Memory B cell (primary cell): ENCODE results near the gene CAPN10.
A peak's percentile ranks its signal among the peaks of the same experiment; 100 is the strongest.
"Not testable (repeated sequence)": the region's sequence is repeated elsewhere in the genome, so short reads cannot be mapped to it uniquely, and the experiment has no call there.

ENCODE experiments used
- ATAC-seq: fragments of 150-1000 bp; cut with Tn5 transposase; 2 replicates; pipeline ENCODE4 v1.10.0; 2021; ENCODE audit warnings: low read depth, mild to moderate bottlenecking, moderate library complexity
- DNase-seq, 2 donors: peaks; one replicate each; pipeline ENCODE4 v3.0.0; 2022; ENCODE audit warnings: low spot score in 2 of 2
- H3K27ac Mint-ChIP-seq: one replicate; pipeline ENCODE4 v1.8.0; 2022; ENCODE audit warnings: mild to moderate bottlenecking, moderate library complexity, mixed read lengths
- H3K27me3 Mint-ChIP-seq: one replicate; pipeline ENCODE4 v1.8.0; 2022; ENCODE audit warnings: mixed read lengths
- H3K36me3 Mint-ChIP-seq: one replicate; pipeline ENCODE4 v1.8.0; 2022; ENCODE audit warnings: mild to moderate bottlenecking, mixed read lengths
- H3K4me1 Mint-ChIP-seq: one replicate; pipeline ENCODE4 v1.8.0; 2022; ENCODE audit warnings: mixed read lengths
- H3K4me3 Mint-ChIP-seq: one replicate; pipeline ENCODE4 v1.8.0; 2022; ENCODE audit warnings: mild to moderate bottlenecking, moderate library complexity, mixed read lengths
- H3K9me3 Mint-ChIP-seq: one replicate; pipeline ENCODE4 v1.8.0; 2022; ENCODE audit warnings: mixed read lengths

Gene CAPN10

DNA sequence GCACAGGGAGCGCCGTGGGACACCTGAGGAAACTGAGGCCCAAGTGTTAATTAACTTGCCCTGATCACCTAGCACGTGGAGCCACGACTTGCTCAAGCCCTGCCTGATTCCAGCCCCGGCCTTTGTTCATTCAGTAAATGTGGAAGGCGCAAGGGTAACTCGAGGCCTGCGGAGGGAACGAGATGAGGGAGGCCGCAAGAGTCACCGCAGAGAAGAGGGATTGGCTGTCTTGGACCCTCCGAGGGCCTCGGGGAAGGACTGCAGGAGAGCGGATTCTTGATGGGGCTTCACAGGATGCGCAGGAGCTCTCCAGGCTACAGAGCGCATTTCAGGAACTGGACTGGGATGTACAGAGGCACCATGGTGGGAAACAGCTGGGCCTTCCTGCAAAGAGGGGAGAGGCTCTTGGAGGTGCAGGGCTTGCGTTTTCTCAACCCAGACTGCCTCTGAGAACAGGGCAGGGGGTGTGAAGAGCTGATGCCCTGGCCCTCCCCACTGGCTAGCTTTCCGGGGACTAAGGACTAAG is 28.2 kb upstream of the CAPN10 start:
- H3K27me3 Mint-ChIP-seq, result no peaks in the 10 kb centered on the region
- no peak for DNase-seq
- ATAC-seq, result no peak
- H3K4me3 Mint-ChIP-seq, result peak overlapping the region; percentile 85
- H3K36me3 Mint-ChIP-seq, result peaks cover 4% of the 10 kb centered on the region
- H3K27ac Mint-ChIP-seq, result no peak overlapping the region
- peaks cover 26% of the 10 kb centered on the region for H3K4me1 Mint-ChIP-seq
- H3K9me3 Mint-ChIP-seq, result no peaks in the 10 kb centered on the region

DNA sequence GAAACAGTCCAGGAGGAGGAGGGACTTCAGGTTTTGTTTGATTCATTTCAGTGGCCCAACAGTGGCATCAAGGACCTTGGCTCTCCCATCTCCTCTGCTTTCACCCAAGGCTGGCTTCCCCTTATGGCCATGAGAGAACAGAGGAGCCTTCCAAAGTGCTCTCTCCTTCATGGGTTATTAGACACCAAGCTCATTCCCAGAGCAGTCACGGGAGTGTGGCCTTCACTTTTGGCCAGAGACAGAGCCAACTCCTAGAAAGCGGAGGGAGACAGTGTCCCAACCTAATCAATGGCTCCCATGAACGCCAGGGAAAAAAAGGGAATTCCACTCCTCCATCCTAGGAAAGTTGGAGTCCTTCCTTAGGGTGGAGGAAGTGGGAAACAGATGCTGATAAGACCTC is 27.2 kb upstream of the CAPN10 start:
- no peak for ATAC-seq
- H3K4me3 Mint-ChIP-seq, result peak overlapping the region; percentile 85
- H3K27me3 Mint-ChIP-seq, result no peaks in the 10 kb centered on the region
- H3K4me1 Mint-ChIP-seq, result peaks cover 30% of the 10 kb centered on the region
- H3K27ac Mint-ChIP-seq, result peak overlapping the region; percentile 89
- no peaks in the 10 kb centered on the region for H3K9me3 Mint-ChIP-seq
- H3K36me3 Mint-ChIP-seq, result peaks cover 7% of the 10 kb centered on the region
- DNase-seq, result no peak

DNA sequence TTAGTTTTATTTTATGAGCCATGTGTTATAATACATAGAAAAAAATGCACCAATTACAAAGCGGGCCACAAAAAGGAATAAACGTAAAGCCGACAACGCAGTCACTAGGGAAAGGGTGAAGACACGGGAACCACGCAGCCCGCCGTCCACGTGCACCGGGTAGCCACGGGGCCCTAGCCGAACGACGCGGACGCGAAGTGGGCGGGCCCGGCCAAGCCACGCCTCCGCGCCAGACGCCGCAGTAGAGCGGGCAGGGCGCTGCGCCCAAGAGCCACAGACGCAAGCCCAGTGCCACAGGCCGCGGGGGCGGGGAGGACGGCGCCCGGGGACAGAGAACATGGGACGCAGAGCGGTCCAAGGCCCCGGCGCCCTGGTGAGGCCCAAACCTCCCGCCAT is 26.5 kb upstream of the CAPN10 start, which contains the start of gene DUSP28:
DUSP28 (plus strand) TSS at position 274 of the 396 bp plus-strand sequence. CDS start 328 bp downstream, outside the sequence.
- Mint-ChIP-seq H3K27me3 (no peaks in the 10 kb centered on the region), H3K9me3 (no peaks in the 10 kb centered on the region), H3K4me3 (peak within 1 kb of the TSS; percentile 85), H3K36me3 (peaks cover 13% of the 10 kb centered on the region), H3K4me1 (peaks cover 37% of the 10 kb centered on the region), H3K27ac (peak within 1 kb of the TSS; percentile 89)
- ATAC-seq (peak; percentile 69), DNase-seq (peak; percentile 93 to 94)

DNA sequence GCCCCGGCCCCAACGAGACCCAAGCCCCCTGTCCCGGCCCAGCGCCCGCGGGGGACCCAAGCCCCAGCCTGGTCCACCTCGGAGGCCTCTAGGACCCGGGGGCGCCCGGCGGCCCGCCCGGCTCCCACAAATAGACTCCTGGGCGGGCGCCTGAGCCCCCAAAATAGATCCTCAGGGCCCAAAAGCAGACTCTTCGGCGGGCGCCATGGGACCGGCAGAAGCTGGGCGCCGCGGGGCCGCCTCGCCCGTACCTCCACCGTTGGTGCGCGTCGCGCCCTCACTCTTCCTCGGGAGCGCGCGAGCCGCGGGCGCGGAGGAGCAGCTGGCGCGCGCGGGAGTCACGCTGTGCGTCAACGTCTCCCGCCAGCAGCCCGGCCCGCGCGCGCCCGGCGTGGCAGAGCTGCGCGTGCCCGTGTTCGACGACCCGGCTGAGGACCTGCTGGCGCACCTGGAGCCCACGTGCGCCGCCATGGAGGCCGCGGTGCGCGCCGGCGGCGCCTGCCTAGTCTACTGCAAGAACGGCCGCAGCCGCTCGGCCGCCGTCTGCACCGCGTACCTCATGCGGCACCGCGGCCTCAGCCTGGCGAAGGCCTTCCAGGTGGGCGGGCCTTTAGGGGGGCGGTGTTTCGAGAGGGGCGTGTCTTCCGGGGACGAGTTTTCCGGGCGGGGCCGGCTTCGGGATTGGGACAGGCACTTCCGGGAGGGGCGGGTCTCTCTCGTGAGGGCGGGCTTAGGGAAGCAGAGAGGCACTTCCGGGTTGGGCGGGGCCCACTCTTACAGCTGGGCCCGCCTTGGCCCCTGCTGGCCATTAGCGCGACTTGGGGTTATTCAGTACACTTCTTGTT is 25.8 kb upstream of the CAPN10 start:
- H3K4me1 Mint-ChIP-seq, result peaks cover 41% of the 10 kb centered on the region
- peak; percentile 64 for ATAC-seq
- peak; percentile 99 to 100 for DNase-seq
- no peaks in the 10 kb centered on the region for H3K9me3 Mint-ChIP-seq
- H3K36me3 Mint-ChIP-seq, result peaks cover 13% of the 10 kb centered on the region
- peak overlapping the region; percentile 89 for H3K27ac Mint-ChIP-seq
- no peaks in the 10 kb centered on the region for H3K27me3 Mint-ChIP-seq
- H3K4me3 Mint-ChIP-seq, result peak overlapping the region; percentile 85

- ATAC-seq (no peak), DNase-seq (no peak)
These were observed 25.1 kb upstream of the CAPN10 start for GRCh38 chr2:240561325-240561971.

GRCh38 chr2:240563231-240563630 is 23.3 kb upstream of the CAPN10 start:
- DNase-seq, result peak in 1 of 2 donors; percentile 9
- H3K27ac Mint-ChIP-seq, result peak overlapping the region; percentile 24
- ATAC-seq, H3K9me3 Mint-ChIP-seq, H3K27me3 Mint-ChIP-seq, H3K4me3 Mint-ChIP-seq: not testable (repeated sequence)
- peaks cover 13% of the 10 kb centered on the region for H3K36me3 Mint-ChIP-seq
- H3K4me1 Mint-ChIP-seq, result peaks cover 47% of the 10 kb centered on the region

More at GRCh38 chr2:240561325-240561971, 25.1 kb upstream of the CAPN10 start:
- peaks cover 13% of the 10 kb centered on the region for H3K36me3 Mint-ChIP-seq
- H3K4me3 Mint-ChIP-seq, result peak overlapping the region; percentile 85
- peaks cover 42% of the 10 kb centered on the region for H3K4me1 Mint-ChIP-seq
- no peaks in the 10 kb centered on the region for H3K9me3 Mint-ChIP-seq
- peak overlapping the region; percentile 89 for H3K27ac Mint-ChIP-seq
- H3K27me3 Mint-ChIP-seq, result no peaks in the 10 kb centered on the region

- Mint-ChIP-seq H3K27me3 (no peaks in the 10 kb centered on the region), H3K27ac (peak overlapping the region; percentile 92), H3K4me3 (peak overlapping the region; percentile 89), H3K9me3 (no peaks in the 10 kb centered on the region), H3K4me1 (peaks cover 43% of the 10 kb centered on the region), H3K36me3 (peaks cover 11% of the 10 kb centered on the region)
- ATAC-seq (no peak), DNase-seq (peak in 1 of 2 donors; percentile 9)
These were observed 22.5 kb upstream of the CAPN10 start for GRCh38 chr2:240563951-240564560.

- Mint-ChIP-seq H3K4me3 (peak overlapping the region; percentile 89), H3K4me1 (peaks cover 44% of the 10 kb centered on the region), H3K27me3 (no peaks in the 10 kb centered on the region)
These were observed 21.8 kb upstream of the CAPN10 start for GRCh38 chr2:240564561-240565332.

GRCh38 chr2:240565333-240566202 is 21.0 kb upstream of the CAPN10 start:
- Mint-ChIP-seq H3K27ac (peak overlapping the region; percentile 92), H3K4me1 (peaks cover 50% of the 10 kb centered on the region), H3K9me3 (no peaks in the 10 kb centered on the region), H3K27me3 (no peaks in the 10 kb centered on the region), H3K4me3 (peak overlapping the region; percentile 89), H3K36me3 (peaks cover 9% of the 10 kb centered on the region)
- ATAC-seq (peak; percentile 31), DNase-seq (peak; percentile 62 to 73)

More at GRCh38 chr2:240564561-240565332, 21.8 kb upstream of the CAPN10 start:
- Mint-ChIP-seq H3K27ac (peak overlapping the region; percentile 92), H3K36me3 (peaks cover 9% of the 10 kb centered on the region), H3K9me3 (no peaks in the 10 kb centered on the region)
- peak in 1 of 2 donors; percentile 13 for DNase-seq
- no peak for ATAC-seq

- DNase-seq (peak; percentile 87), ATAC-seq (peak; percentile 65)
- Mint-ChIP-seq H3K36me3 (peaks cover 11% of the 10 kb centered on the region), H3K9me3 (no peaks in the 10 kb centered on the region), H3K27me3 (no peaks in the 10 kb centered on the region), H3K4me3 (peak overlapping the region; percentile 89), H3K27ac (peak overlapping the region; percentile 92), H3K4me1 (peaks cover 55% of the 10 kb centered on the region)
These were observed 20.1 kb upstream of the CAPN10 start for GRCh38 chr2:240566203-240567136.

DNA sequence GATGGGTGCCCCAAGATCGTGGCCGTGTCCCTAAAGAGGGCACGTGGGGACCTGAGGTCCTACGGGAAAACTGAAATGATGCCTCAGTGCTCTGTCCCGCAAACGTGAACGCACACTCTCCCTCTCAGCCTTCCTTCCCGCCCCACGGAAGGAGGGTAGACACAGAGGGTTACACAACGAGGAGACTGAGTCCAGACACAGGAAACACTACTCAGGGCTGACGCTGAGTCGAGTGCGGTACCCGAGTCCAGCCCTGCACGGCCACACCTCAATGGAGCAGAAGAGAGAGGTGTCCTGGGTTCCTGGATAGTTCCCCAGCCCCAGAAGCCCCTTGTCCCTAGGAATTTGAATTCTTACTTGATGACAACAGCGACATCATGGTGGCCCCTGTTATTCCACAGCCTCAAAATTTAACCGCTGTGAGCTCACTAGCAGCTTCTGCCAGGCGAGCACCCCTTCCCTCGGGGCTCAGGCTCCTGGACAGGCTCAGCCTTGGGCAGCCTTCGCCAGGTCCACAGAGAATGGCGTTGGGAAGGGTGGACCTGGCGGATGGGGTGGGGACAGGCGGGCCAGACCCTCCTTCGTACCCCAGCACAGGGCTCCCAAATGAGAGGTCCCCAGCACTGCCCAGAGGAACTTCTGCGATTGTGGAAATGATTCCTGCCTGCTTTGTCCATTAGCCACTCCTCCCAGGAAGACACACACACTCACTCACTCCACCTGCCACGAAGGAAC is 19.2 kb upstream of the CAPN10 start:
- H3K36me3 Mint-ChIP-seq, result peaks cover 11% of the 10 kb centered on the region
- no peak for ATAC-seq
- H3K4me1 Mint-ChIP-seq, result peaks cover 49% of the 10 kb centered on the region
- peak in 1 of 2 donors; percentile 40 for DNase-seq
- peak overlapping the region; percentile 90 for H3K27ac Mint-ChIP-seq
- H3K4me3 Mint-ChIP-seq, result peak overlapping the region; percentile 89
- H3K9me3 Mint-ChIP-seq, result no peaks in the 10 kb centered on the region
- H3K27me3 Mint-ChIP-seq, result no peaks in the 10 kb centered on the region
